Activated B cell treated with CpG ODN at 0.5 μM for 24 hours (primary cell): ENCODE results near the gene PARP4. TPM values are rescaled to one million over a fixed set of nuclear protein-coding genes. Genes with fewer than 3 reads are reported as not detected.

ENCODE experiments used
- ATAC-seq: fragments of 200-7000 bp; cut with Tn5 transposase; one replicate; pipeline ENCODE4 v1.10.0; 2021; ENCODE audit warnings: low read depth, mild to moderate bottlenecking, moderate library complexity
- CTCF ChIA-PET: fragments of 350-600 bp; sonication (Branson Sonifier 250); formaldehyde crosslinking; loops from one replicate; lab custom pipeline; 2021; ENCODE audit warnings: antibody characterized with exemption; lab: Charles Lee
- POLR2A ChIA-PET: fragments of 350-600 bp; sonication (Branson Sonifier 250); formaldehyde crosslinking; loops from one replicate; lab custom pipeline; 2021; ENCODE audit warnings: antibody characterized with exemption; lab: Charles Lee
- DNase-seq: peaks from one replicate; pipeline ENCODE4 v3.0.0; 2022
- H3K27ac Mint-ChIP-seq: one replicate; pipeline ENCODE4 v1.8.0; 2020; ENCODE audit warnings: mixed read lengths
- H3K27me3 Mint-ChIP-seq: one replicate; pipeline ENCODE4 v1.8.0; 2021; ENCODE audit warnings: mixed read lengths
- H3K36me3 Mint-ChIP-seq: one replicate; pipeline ENCODE4 v1.8.0; 2021; ENCODE audit warnings: low read depth, mixed read lengths
- H3K4me1 Mint-ChIP-seq: one replicate; pipeline ENCODE4 v1.8.0; 2021; ENCODE audit warnings: mixed read lengths
- H3K4me3 Mint-ChIP-seq: one replicate; pipeline ENCODE4 v1.8.0; 2020; ENCODE audit warnings: mild to moderate bottlenecking, mixed read lengths
- H3K9me3 Mint-ChIP-seq: one replicate; pipeline ENCODE4 v1.8.0; 2020; ENCODE audit warnings: mixed read lengths
- CTCF ChIP-seq: fragments of 200-600 bp; IDR thresholded peaks from one replicate; pipeline ENCODE4 v1.8.0; 2022; ENCODE audit warnings: antibody characterized with exemption, mild to moderate bottlenecking
- intact Hi-C: fragments of 100-400 bp; cut with micrococcal nuclease; formaldehyde crosslinking; loops from one replicate; pipeline ENCODE4 v1.15.1; 2024
- total RNA-seq: library from RNA; stranded (reverse); gene quantifications from 2 replicates; pipeline ENCODE4 v1.2.3, GENCODE V29; 2022

PARP4 gene
- total RNA-seq, 1 donor from 2014 or later: 56.7 TPM

GRCh38 chr13:24541127-24541475 is 28.5 kb upstream of the PARP4 start:
- peaks cover 4% of the 10 kb centered on the region for H3K9me3 Mint-ChIP-seq
- POLR2A ChIA-PET: no interaction called here
- no peak overlapping the region for H3K27ac Mint-ChIP-seq
- CTCF ChIA-PET: no interaction called here
- intact Hi-C loops: no loop called here
- peaks cover 33% of the 10 kb centered on the region for H3K27me3 Mint-ChIP-seq
- ATAC-seq (no peak), DNase-seq (no peak)
- no peak for TF ChIP-seq CTCF
- peak overlapping the region; percentile 82 for H3K4me3 Mint-ChIP-seq
- H3K4me1 Mint-ChIP-seq: peaks cover 10% of the 10 kb centered on the region
- no peaks in the 10 kb centered on the region for H3K36me3 Mint-ChIP-seq

DNA sequence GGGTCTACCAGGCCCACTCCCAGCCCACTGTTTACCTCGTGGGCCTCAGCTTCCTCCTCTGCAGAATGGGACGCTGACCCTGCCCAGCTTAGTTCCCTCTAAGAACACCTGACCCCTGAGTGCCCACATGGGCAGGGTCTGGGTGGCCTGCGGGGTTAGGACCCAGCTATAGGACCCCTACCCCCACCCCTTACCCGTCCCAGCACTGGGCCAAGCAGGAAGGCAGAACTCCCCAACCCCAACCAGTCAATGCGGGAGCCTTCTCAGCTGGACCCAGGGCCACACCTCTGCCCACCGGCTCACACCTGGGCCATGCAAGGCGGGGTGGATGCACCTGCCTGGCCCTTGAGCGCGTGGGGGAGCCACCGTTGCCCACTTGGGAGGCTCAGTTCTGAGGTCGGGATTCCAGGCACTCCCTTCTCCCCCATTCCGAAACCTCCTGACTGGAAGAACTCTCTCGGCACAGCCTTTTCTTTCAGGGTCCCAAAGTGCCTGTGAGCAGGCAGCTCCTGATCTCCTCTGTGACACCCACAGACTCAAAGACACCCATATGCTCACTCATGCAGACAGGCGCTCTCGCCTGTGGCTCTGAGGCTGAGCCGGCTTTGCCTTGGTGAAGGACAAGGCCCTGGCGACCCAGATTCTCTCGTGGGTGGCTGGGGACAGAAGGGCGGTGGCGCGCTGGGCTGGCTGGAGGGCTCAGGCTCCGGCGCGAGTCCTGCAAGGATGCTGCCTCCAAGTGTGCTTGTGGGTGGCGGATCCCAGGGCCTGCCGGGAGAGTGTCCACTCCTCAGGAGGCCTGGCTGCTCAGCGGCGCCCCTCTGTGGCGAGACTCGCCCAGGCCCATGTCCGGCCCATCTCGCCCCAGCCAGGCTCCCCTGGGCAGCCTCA is 27.9 kb upstream of the PARP4 start:
- H3K9me3 Mint-ChIP-seq: peaks cover 4% of the 10 kb centered on the region
- POLR2A ChIA-PET: no interaction called here
- no peak overlapping the region for H3K4me3 Mint-ChIP-seq
- H3K36me3 Mint-ChIP-seq: no peaks in the 10 kb centered on the region
- intact Hi-C loops: no loop called here
- CTCF ChIA-PET: no interaction called here
- no peak overlapping the region for H3K27ac Mint-ChIP-seq
- ATAC-seq (no peak), DNase-seq (no peak)
- TF ChIP-seq CTCF: no peak
- H3K4me1 Mint-ChIP-seq: peaks cover 10% of the 10 kb centered on the region
- peaks cover 29% of the 10 kb centered on the region for H3K27me3 Mint-ChIP-seq

GRCh38 chr13:24539500-24540165 is 27.1 kb upstream of the PARP4 start:
- H3K27me3 Mint-ChIP-seq: peaks cover 29% of the 10 kb centered on the region
- H3K36me3 Mint-ChIP-seq: no peaks in the 10 kb centered on the region
- peaks cover 10% of the 10 kb centered on the region for H3K4me1 Mint-ChIP-seq
- H3K9me3 Mint-ChIP-seq: peaks cover 4% of the 10 kb centered on the region
- intact Hi-C loops: no loop called here
- no peak overlapping the region for H3K4me3 Mint-ChIP-seq
- no peak overlapping the region for H3K27ac Mint-ChIP-seq
- ATAC-seq: no peak
- DNase-seq: no peak
- CTCF ChIA-PET: no interaction called here
- TF ChIP-seq CTCF: no peak
- POLR2A ChIA-PET: no interaction called here

- Mint-ChIP-seq H3K4me1 (no peaks in the 10 kb centered on the region), H3K27ac (no peak overlapping the region), H3K27me3 (peaks cover 36% of the 10 kb centered on the region), H3K4me3 (no peak overlapping the region), H3K9me3 (no peaks in the 10 kb centered on the region), H3K36me3 (no peaks in the 10 kb centered on the region)
- DNase-seq (no peak), ATAC-seq (no peak)
- POLR2A ChIA-PET: no interaction called here
- intact Hi-C loops: no loop called here
- no peak for TF ChIP-seq CTCF
- CTCF ChIA-PET: no interaction called here
These were observed 16.9 kb upstream of the PARP4 start for GRCh38 chr13:24529478-24529877.

DNA sequence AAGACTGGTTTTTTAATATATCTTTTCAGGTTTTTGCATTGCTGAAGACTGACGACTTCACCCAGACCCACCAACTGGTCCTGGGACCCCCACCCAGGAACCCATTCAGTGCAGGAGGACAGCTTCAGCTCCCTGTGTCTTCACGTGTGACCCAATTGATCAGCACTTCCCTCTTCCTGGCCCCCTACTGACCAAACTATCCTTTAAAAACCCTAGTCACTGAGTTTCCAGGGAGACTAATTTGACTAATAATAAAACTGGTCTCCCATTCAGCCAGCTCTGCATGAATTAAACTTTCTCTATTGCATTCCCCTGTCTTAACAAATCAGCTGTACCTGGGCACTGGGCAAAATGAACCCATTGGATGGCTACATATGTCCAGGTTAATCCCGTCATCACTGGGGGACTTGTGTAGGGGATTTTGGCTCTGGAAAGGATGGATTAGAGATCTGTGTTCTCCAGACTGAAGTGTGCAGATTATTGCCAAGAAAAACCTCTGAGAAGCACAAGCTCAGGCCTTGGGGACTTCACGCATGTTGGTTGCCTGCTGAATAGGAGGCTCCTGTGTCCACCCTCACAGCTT is 16.3 kb upstream of the PARP4 start:
- intact Hi-C loops: no loop called here
- Mint-ChIP-seq H3K4me3 (no peak overlapping the region), H3K4me1 (no peaks in the 10 kb centered on the region), H3K27me3 (peaks cover 36% of the 10 kb centered on the region), H3K36me3 (no peaks in the 10 kb centered on the region), H3K27ac (no peak overlapping the region), H3K9me3 (no peaks in the 10 kb centered on the region)
- no peak for DNase-seq
- CTCF ChIA-PET: no interaction called here
- no peak for ATAC-seq
- no peak for TF ChIP-seq CTCF
- POLR2A ChIA-PET: no interaction called here
